ENCODE results near the gene KRTAP9-4.
"Not testable (repeated sequence)": the region's sequence is repeated elsewhere in the genome, so short reads cannot be mapped to it uniquely, and the experiment has no call there.

The KRTAP9-4 gene

GRCh38 chr17:41264599-41264998, 15.1 kb downstream of the KRTAP9-4 start:
- DNase-seq, result no peak

- no peak for DNase-seq
Observed at GRCh38 chr17:41265078-41265477, 15.6 kb downstream of the KRTAP9-4 start, which contains the start of gene KRTAP9-6. Gene KRTAP9-6 (plus strand): TSS chr17:41265378. CDS start chr17:41265378, 0 bp downstream.

GRCh38 chr17:41267711-41268110, 18.2 kb downstream of the KRTAP9-4 start:
- DNase-seq, result no peak

- not testable (repeated sequence) for DNase-seq
Observed at GRCh38 chr17:41271323-41271722, 21.8 kb downstream of the KRTAP9-4 start.

DNA sequence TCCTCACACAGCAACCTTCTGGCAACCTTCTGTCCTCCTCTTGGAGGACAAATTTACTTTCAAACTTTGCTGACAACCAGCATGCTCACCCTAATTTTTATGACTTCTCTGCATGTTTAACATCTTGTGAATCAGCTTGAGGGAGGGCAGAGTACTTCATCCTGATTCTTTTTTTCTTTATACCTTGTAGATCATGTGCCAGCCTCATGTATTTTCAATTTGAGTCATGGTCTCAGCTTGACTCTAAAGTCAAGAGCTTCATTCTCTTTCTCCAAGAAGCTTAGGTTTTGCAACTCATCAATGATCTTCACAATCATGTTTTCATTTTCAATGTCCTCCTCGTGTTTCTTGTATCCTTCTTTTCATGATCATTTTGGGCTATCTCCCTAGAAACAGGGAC, 22.4 kb downstream of the KRTAP9-4 start:
- DNase-seq, result no peak

DNA sequence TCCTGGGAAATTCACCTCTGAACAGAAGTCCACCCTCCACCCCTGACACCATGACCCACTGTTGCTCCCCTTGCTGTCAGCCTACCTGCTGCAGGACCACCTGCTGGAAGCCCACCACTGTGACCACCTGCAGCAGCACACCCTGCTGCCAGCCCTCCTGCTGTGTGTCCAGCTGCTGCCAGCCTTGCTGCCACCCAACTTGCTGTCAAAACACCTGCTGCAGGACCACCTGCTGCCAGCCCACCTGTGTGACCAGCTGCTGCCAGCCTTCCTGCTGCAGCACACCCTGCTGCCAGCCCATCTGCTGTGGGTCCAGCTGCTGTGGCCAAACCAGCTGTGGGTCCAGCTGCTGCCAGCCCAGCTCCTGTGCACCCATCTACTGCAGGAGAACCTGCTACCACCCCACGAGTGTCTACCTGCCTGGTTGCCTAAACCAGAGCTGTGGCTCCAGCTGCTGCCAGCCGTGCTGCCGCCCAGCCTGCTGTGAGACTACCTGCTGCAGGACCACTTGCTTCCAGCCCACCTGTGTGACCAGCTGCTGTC, 26.2 kb downstream of the KRTAP9-4 start, which contains the start of gene KRTAP9-7:
KRTAP9-7 (plus strand) TSS at position 51 of the 543 bp plus-strand sequence; CDS start at position 51, 0 bp downstream.
- DNase-seq, result not testable (repeated sequence)

GRCh38 chr17:41278176-41278955, 28.9 kb downstream of the KRTAP9-4 start:
- DNase-seq, result no peak

- DNase-seq, result no peak
Observed at GRCh38 chr17:41284043-41284442, 34.6 kb downstream of the KRTAP9-4 start.

- DNase-seq, result no peak
Observed at GRCh38 chr17:41284546-41284945, 35.1 kb downstream of the KRTAP9-4 start.

- no peak for DNase-seq
Observed at GRCh38 chr17:41287050-41287449, 37.6 kb downstream of the KRTAP9-4 start.

DNA sequence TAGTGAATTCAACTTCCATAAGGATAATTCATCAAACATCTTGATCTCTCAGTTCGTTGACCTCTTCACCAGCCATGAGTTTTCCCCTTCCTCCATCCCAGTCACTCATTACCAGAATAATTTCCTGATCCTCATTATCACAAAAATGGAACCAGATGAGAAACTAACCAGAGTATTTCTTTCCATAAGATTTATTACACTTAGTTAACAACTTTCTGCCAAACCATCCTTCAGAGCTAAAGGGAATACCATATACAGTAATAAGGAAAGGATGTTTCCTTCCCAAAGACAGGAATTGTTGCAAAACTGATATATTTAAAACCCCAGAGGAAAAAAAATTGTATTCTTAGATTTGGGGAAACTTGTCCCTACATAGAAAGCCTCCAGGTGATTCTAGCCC, 44.5 kb downstream of the KRTAP9-4 start:
- no peak for DNase-seq

DNA sequence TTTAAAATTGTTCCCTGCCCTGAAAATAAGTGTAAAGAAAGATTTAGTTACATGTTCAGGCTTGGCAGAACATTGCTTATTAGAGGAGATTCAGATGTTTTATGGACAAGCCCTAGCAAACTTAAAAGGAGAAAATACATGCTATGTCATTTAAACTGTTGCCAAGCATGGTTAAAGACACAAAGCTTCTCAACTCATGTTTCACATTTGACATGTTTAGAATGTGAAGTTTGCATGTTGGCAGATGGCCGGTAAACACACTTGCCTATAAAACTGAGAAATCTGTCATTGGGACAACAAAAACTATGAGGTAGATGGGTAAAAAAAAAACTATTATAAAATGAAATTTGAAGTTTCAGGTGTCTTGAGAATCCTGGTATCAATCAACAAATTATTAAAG, 47.4 kb downstream of the KRTAP9-4 start:
- DNase-seq, result no peak

DNA sequence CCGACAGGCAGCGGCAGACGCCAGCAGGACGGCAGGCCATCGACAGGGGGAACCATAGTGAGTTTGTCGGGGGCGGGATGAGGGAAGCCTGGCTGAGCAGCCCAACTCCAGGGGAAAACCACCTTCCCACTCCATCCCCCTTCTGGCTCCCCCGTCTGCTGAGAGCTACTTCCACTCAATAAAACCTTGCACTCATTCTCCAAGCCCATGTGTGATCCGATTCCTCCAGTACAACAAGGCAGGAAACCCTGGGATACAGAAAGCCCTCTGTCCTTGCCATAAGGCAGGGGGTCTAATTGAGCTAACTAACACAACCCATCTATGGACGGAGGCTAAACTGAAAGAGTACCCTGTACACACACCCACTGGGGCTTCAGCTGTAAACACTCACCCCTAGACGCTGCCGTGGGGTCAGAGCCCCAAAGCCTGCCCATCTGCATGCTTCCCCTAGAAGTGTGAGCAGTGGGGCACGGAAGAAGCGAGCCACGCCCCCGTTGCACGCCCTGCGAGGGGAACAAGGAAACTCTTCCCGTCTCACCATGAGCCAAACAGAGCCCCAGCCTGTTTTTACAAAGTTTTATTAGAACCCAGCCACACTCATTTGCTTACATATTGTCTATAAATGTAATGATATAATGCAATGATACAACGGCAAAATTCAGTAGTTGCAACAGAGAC, 49.1 kb downstream of the KRTAP9-4 start:
- no peak for DNase-seq
